ENCODE results near the gene SPACA6.
A peak's percentile ranks its signal among the peaks of the same experiment; 100 is the strongest.

The SPACA6 gene

DNA sequence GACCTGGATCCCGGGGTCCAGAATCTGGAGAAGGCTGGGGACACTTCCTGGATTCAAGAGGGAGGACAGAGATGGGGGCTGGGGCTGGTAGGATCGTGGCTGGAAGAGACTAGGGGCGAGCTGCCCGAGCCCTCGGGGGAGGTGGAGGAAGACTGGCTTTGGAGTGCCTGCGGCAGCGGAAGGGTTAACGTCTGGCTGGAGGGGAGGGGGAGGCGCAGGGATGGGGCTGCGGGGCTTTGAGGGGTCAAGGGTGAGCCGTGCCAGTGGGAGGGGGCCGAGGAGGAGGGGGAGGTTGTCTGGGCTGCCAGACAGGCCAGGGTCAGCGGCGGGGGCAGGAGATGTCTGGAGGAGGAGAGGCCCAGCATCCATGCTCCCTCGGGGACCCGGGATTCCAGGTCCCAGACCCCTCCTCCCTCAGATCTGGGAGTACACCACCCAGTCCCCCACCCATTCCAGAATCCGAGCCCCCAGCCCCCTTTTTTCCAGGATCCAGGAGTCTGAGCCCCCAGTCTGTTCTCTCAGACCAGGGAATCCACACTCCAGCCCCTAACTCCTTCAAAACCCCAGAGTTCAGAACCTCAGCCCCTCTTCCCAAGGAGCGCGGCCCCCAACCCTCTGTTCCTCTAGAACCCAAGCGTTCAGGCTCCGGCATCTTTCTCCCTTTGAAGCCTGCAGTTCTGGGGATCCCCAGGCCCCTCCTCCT is 3.2 kb upstream of the SPACA6 start:
- DNase-seq, result no peak

DNA sequence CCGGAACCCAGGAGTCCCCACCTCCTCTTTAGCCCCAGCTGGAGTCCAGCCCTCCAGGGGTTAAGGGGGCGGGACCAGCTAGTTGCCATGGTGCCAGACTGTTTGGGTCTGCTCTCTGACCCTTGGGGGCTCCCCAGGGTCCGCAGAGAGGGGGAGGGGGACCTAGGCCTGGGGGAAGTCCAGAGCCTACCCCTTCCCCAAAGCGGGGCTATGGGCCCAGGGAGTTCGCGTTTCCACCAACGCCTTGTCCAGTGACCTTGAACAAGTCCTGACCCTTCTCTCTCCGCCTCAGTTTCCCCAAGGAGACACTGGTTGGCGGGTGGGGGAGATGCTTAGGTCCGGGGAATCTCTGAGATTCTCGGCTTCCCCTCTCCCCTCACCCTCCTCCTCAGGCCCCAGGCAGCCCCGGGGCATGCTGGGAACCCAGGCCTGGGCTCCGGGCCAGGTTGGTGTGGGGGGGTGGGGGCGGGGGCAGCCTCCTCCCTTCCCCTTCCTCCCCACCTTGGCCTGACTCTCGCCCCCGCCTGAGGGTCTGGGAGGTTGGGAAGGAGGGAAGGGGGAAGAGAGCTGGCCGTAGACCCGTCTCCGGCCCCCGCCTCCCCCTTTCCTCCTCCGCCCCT is 2.6 kb upstream of the SPACA6 start:
- peak; percentile 60 for DNase-seq

DNA sequence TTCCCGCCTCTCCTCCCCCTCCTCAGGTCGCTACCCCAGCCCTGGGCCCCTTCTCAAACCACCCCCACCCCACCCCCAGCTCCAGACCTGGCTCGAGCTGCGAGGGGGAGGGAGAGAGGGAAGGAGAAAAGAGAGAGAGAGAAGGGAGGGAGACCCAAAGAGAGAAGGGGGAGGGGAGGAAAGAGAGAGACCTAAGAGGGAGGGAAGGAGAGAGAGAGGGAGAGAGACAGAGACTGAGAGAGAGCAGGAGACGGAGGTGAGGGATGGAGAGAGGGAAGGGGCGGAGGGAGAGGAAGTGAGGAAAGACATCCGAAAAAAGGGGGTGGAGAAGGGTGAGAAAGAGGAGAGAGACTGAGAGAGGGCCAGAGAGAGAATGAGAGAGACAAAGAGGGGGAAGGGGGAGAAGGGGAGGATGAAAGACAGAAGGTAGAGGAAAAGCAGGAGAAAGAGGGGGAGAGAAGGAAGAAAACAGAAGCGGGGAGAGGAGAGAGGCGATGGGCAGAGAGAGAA is 2.0 kb upstream of the SPACA6 start:
- DNase-seq, result no peak

GRCh38 chr19:51691584-51692428 is 1.3 kb upstream of the SPACA6 start:
- no peak for DNase-seq

- no peak for DNase-seq
Observed at GRCh38 chr19:51692468-51692867, 662 bp upstream of the SPACA6 start.

DNA sequence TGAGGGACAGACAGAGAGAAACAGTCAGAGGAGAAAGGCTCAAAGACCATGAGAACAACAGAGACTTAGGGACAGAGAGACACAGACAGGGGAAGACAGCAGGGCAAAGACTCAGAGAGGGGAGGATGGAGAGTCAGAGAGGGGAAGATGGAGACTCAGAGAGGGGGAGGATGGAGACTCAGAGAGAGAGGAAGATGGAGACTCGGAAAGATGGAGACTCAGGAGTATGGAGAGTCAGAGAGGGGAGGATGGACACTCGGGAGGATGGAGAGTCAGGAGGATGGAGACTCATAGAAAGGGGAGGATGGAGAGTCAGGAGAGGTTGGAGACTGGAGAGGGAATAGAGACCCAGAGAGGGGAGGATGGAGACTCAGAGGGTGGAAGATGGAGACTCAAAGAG is 689 bp downstream of the SPACA6 start:
- no peak for DNase-seq

- DNase-seq, result no peak
Observed at GRCh38 chr19:51694318-51695085, 1.4 kb downstream of the SPACA6 start.

DNA sequence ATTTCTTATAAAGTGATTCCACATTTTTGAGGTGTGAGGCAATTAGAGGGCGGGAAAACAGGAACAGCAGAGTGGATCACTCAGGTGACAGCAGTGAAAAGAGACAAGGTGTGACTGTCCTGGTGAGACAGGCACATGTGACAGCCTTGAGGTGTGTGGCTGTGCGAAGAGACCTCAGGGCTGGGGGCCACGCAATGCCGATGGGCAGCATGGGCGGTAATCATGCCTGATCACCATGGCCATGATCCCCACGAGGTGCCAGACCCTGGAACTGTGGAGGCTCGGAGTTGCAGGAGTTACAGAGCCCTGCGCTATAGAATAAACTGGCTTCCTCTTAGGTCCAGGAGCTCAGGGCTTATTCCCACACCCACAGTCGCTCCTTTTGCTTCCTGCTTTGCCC is 2.0 kb downstream of the SPACA6 start:
- no peak for DNase-seq

GRCh38 chr19:51695702-51696315 is 2.7 kb downstream of the SPACA6 start:
- no peak for DNase-seq

DNA sequence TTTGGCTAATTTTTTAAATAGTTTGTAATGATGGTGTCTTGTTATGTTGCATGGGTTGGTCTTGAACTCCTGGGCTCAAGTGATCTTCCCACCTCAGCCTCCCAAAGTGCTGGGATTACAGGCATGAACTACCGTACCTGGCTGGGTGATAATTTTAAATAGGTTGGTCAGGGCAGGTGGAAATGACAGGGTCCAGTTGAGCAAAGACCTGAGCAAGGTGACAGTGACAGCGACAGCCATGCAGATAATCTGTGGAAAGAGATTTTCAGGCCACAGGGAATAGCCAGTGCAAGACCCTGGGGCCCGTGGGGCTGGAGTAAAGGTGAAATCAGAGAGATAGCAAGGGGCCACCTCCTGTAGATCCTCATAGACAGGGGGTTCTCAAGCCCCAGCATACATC is 3.5 kb downstream of the SPACA6 start:
- DNase-seq, result no peak

DNA sequence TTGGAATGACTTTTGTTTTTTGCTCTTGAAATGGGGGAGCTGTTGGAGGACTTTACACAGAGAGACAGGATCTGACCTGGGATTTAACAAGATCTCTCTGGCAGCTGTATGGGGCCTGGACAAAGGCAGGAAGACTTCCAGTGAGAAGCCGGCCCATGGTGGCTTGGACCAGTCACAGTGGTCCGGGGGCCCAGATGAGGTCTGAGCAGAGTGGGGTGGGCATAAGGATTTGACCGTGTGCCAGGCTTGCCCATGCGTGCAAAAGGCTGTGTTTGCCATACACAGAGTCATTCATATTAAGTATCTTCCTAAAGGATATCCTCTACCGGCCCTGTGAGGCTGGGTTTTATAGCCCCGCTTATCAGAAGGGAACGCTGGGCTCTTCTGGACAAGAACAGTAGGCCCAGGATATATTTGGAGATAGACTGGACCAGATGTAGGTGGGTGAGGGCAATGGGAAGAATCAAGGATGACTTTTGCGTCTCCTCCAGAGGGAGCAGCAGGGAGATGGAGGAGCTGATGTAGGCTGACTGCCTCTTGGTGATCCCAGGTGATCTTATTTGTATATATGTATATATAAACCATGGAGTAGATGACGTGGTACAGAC is 4.1 kb downstream of the SPACA6 start:
- no peak for DNase-seq

DNA sequence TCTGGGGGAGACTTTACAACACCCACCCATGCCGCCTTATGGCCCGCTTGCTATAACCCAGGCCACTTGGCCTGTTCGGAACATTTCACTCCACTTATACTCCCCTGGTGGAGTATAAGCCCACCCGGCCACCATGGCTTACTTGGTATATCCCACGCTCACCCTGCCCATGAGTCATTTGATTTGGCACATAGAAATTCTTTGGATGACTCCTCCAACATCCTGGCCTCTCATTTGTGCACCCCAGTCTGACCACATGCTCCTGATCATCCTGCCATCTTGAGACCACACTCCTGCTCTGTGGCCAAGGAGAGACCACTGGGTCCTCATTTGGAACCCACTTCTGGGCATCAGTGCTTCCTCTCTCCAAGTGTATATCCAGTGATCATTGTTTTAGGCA is 5.2 kb downstream of the SPACA6 start:
- DNase-seq, result no peak

DNA sequence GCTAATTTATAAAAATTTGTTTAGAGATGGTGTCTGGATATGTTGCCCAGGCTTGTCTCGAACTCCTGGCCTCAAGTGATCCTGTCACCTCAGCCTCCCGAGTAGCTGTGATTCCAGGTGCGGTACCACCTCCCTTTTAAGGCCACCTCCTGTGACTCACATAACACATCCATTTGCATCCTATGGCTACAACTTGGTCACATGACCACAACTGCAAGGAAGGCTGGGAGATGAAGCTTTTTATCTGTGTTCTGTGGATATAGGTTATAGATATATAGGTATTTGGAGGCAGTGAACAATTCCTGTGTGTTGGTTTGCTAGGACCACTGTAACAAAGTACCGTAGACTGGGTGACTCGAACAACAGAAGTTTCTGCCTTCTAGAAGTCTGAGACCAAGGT is 6.0 kb downstream of the SPACA6 start:
- DNase-seq, result no peak

GRCh38 chr19:51701468-51702100 is 8.5 kb downstream of the SPACA6 start:
- DNase-seq, result no peak

- DNase-seq, result peak; percentile 48
Observed at GRCh38 chr19:51702103-51702824, 9.1 kb downstream of the SPACA6 start.

- DNase-seq, result no peak
Observed at GRCh38 chr19:51702825-51703574, 9.9 kb downstream of the SPACA6 start.

- peak; percentile 98 for DNase-seq
Observed at GRCh38 chr19:51703575-51704515, 10.7 kb downstream of the SPACA6 start.

- no peak for DNase-seq
Observed at GRCh38 chr19:51704626-51705025, 11.5 kb downstream of the SPACA6 start.

GRCh38 chr19:51706296-51706695 is 13.2 kb downstream of the SPACA6 start:
- no peak for DNase-seq
